Osteoblast (primary cell): Measurements from ENCODE around the gene UNC5A. TPM values are rescaled to one million over a fixed set of nuclear protein-coding genes. Genes with fewer than 3 reads are reported as not detected.
A peak's percentile ranks its signal among the peaks of the same experiment; 100 is the strongest.

Experiments used
- DNase-seq: peaks from one replicate; pipeline ENCODE4 v3.0.0; 2011; ENCODE audit warnings: low spot score, mixed read lengths; ENCODE audit not compliant: insufficient read length; ENCODE audit errors: missing footprints
- H2AFZ ChIP-seq: 2 replicates; pipeline ENCODE4 v1.6.0; 2011; ENCODE audit warnings: mild to moderate bottlenecking, low read length
- H3K27ac ChIP-seq: 2 replicates; pipeline ENCODE4 v1.5.1; 2011; ENCODE audit warnings: mild to moderate bottlenecking, low read depth, low read length, moderate library complexity
- H3K27me3 ChIP-seq: 2 replicates; pipeline ENCODE4 v1.6.0; 2012; ENCODE audit warnings: mild to moderate bottlenecking, control low read depth, inconsistent platforms, low read length, moderate library complexity; ENCODE audit not compliant: insufficient read depth
- H3K36me3 ChIP-seq: 2 replicates; pipeline ENCODE4 v1.5.1; 2011; ENCODE audit warnings: mild to moderate bottlenecking, low read length, control low read depth, moderate library complexity; ENCODE audit not compliant: insufficient read depth
- H3K4me1 ChIP-seq: 2 replicates; pipeline ENCODE4 v1.5.1; 2011; ENCODE audit warnings: mild to moderate bottlenecking, low read length, control low read depth, moderate library complexity; ENCODE audit not compliant: insufficient read depth
- H3K4me2 ChIP-seq: 2 replicates; pipeline ENCODE4 v1.6.0; 2011; ENCODE audit warnings: mild to moderate bottlenecking, low read length; ENCODE audit not compliant: insufficient read depth
- H3K4me3 ChIP-seq: fragments of 200-600 bp; sonication (generic); 3 replicates; pipeline ENCODE4 v1.5.1; 2012; ENCODE audit warnings: mild to moderate bottlenecking, low read length, inconsistent platforms; ENCODE audit not compliant: insufficient read depth
- H3K79me2 ChIP-seq: 2 replicates; pipeline ENCODE4 v1.6.0; 2012; ENCODE audit warnings: mild to moderate bottlenecking, low read length, control low read depth, inconsistent platforms; ENCODE audit not compliant: insufficient read depth
- H3K9me3 ChIP-seq: 2 replicates; pipeline ENCODE4 v1.5.1; 2011; ENCODE audit warnings: low read depth, low read length, control low read depth
- H4K20me1 ChIP-seq: 2 replicates; pipeline ENCODE4 v1.6.0; 2012; ENCODE audit warnings: mild to moderate bottlenecking, low read length, control low read depth; ENCODE audit not compliant: insufficient read depth
- CTCF ChIP-seq: IDR thresholded peaks from 2 replicates; pipeline ENCODE4 v1.5.1; 2011; ENCODE audit warnings: mild to moderate bottlenecking, low read depth, low read length, moderate library complexity; ENCODE audit errors: extremely low read depth
- total RNA-seq: library from RNA; depleted of rRNA; stranded (reverse); fragments of >200 nt; gene quantifications from 2 replicates; pipeline ENCODE4 v1.2.3, GENCODE V29; 2012

Gene UNC5A
- total RNA-seq, 1 donor, result not detected

- H3K79me2 ChIP-seq, result no peaks in the 10 kb centered on the region
- DNase-seq, result no peak
- H4K20me1 ChIP-seq, result no peaks in the 10 kb centered on the region
- no peak overlapping the region for H2AFZ ChIP-seq
- H3K4me3 ChIP-seq, result no peak overlapping the region
- H3K27me3 ChIP-seq, result peaks cover 44% of the 10 kb centered on the region
- H3K4me1 ChIP-seq, result no peaks in the 10 kb centered on the region
- no peak for TF ChIP-seq CTCF
- no peaks in the 10 kb centered on the region for H3K9me3 ChIP-seq
- no peaks in the 10 kb centered on the region for H3K36me3 ChIP-seq
- H3K4me2 ChIP-seq, result no peak overlapping the region
- H3K27ac ChIP-seq, result no peak overlapping the region
Observed at GRCh38 chr5:176788091-176788490, 22.3 kb upstream of the UNC5A start.

GRCh38 chr5:176788941-176789872, 21.2 kb upstream of the UNC5A start:
- DNase-seq, result peak; percentile 78
- no peak for TF ChIP-seq CTCF
- no peaks in the 10 kb centered on the region for H3K9me3 ChIP-seq

GRCh38 chr5:176789873-176790615, 20.3 kb upstream of the UNC5A start:
- H3K36me3 ChIP-seq, result no peaks in the 10 kb centered on the region
- H3K27ac ChIP-seq, result no peak overlapping the region
- DNase-seq, result peak; percentile 72
- H4K20me1 ChIP-seq, result no peaks in the 10 kb centered on the region
- no peak overlapping the region for H3K4me2 ChIP-seq
- peaks cover 56% of the 10 kb centered on the region for H3K27me3 ChIP-seq
- no peaks in the 10 kb centered on the region for H3K9me3 ChIP-seq
- H3K4me1 ChIP-seq, result no peaks in the 10 kb centered on the region
- H3K79me2 ChIP-seq, result no peaks in the 10 kb centered on the region
- no peak overlapping the region for H2AFZ ChIP-seq
- no peak overlapping the region for H3K4me3 ChIP-seq
- no peak for TF ChIP-seq CTCF

More at GRCh38 chr5:176788941-176789872, 21.2 kb upstream of the UNC5A start:
- H3K4me2 ChIP-seq, result no peak overlapping the region
- H4K20me1 ChIP-seq, result no peaks in the 10 kb centered on the region
- H3K4me3 ChIP-seq, result no peak overlapping the region
- no peak overlapping the region for H3K27ac ChIP-seq
- H3K27me3 ChIP-seq, result peaks cover 53% of the 10 kb centered on the region
- H3K36me3 ChIP-seq, result no peaks in the 10 kb centered on the region
- no peaks in the 10 kb centered on the region for H3K79me2 ChIP-seq
- H2AFZ ChIP-seq, result no peak overlapping the region
- H3K4me1 ChIP-seq, result no peaks in the 10 kb centered on the region

- Histone ChIP-seq H3K27me3 (peaks cover 59% of the 10 kb centered on the region), H3K27ac (no peak overlapping the region), H3K9me3 (no peaks in the 10 kb centered on the region), H3K4me2 (no peak overlapping the region), H4K20me1 (no peaks in the 10 kb centered on the region), H3K36me3 (no peaks in the 10 kb centered on the region), H3K4me3 (no peak overlapping the region), H3K79me2 (no peaks in the 10 kb centered on the region), H2AFZ (no peak overlapping the region), H3K4me1 (no peaks in the 10 kb centered on the region)
- TF ChIP-seq CTCF, result no peak
- peak; percentile 46 for DNase-seq
Observed at GRCh38 chr5:176790941-176791340, 19.4 kb upstream of the UNC5A start.
